WERI-Rb-1 (cell line): Measurements from ENCODE around the gene PLA2G4A.
"Not testable (repeated sequence)": the region's sequence is repeated elsewhere in the genome, so short reads cannot be mapped to it uniquely, and the experiment has no call there.

Experiments used
- DNase-seq: peaks from one replicate; pipeline ENCODE4 v3.0.0-alpha.2; 2020
- H3K27ac ChIP-seq: fragments of 250-450 bp; sonication (Bioruptor Pico); 2 replicates; pipeline ENCODE4 v1.5.1; 2020; ENCODE audit warnings: mild to moderate bottlenecking, moderate library complexity
- H3K27me3 ChIP-seq: fragments of 250-450 bp; sonication (Bioruptor Pico); 2 replicates; pipeline ENCODE4 v1.5.1; 2021; ENCODE audit warnings: mild to moderate bottlenecking, low read depth, moderate library complexity; ENCODE audit not compliant: insufficient read depth, severe bottlenecking
- H3K36me3 ChIP-seq: fragments of 250-450 bp; sonication (Bioruptor Pico); 2 replicates; pipeline ENCODE4 v1.5.1; 2020; ENCODE audit warnings: mild to moderate bottlenecking, moderate library complexity
- H3K4me3 ChIP-seq: 2 replicates; pipeline ENCODE4 v1.5.1; 2011; ENCODE audit warnings: low read depth, mild to moderate bottlenecking, control low read depth, low read length
- H3K9me3 ChIP-seq: fragments of 250-450 bp; sonication (Bioruptor Pico); 2 replicates; pipeline ENCODE4 v1.5.1; 2021; ENCODE audit warnings: mild to moderate bottlenecking, moderate library complexity; ENCODE audit not compliant: severe bottlenecking
- CTCF ChIP-seq: IDR thresholded peaks from 2 replicates; pipeline ENCODE4 v1.5.1; 2011; ENCODE audit warnings: low read depth, mild to moderate bottlenecking, control low read depth, inconsistent platforms, low read length

PLA2G4A gene

GRCh38 chr1:186915555-186915954, 86.8 kb downstream of the PLA2G4A start:
- H3K36me3 ChIP-seq = no peaks in the 10 kb centered on the region
- TF ChIP-seq CTCF = no peak
- DNase-seq = no peak
- no peaks in the 10 kb centered on the region for H3K27me3 ChIP-seq
- H3K27ac ChIP-seq = no peak overlapping the region
- no peak overlapping the region for H3K4me3 ChIP-seq
- no peaks in the 10 kb centered on the region for H3K9me3 ChIP-seq

GRCh38 chr1:186917106-186917786, 88.5 kb downstream of the PLA2G4A start:
- H3K27me3 ChIP-seq, H3K27ac ChIP-seq, DNase-seq, H3K4me3 ChIP-seq, H3K36me3 ChIP-seq, H3K9me3 ChIP-seq: not testable (repeated sequence)
- peak; percentile 14; the same call in 1 of the 2 replicates for TF ChIP-seq CTCF

GRCh38 chr1:186921386-186921785, 92.6 kb downstream of the PLA2G4A start:
- not testable (repeated sequence) for H3K27me3 ChIP-seq, DNase-seq, H3K36me3 ChIP-seq, H3K4me3 ChIP-seq, H3K9me3 ChIP-seq, H3K27ac ChIP-seq

GRCh38 chr1:186922814-186923213, 94.1 kb downstream of the PLA2G4A start:
- H3K27me3 ChIP-seq, H3K9me3 ChIP-seq, H3K4me3 ChIP-seq, H3K27ac ChIP-seq, DNase-seq, H3K36me3 ChIP-seq: not testable (repeated sequence)

GRCh38 chr1:186923486-186923885, 94.7 kb downstream of the PLA2G4A start:
- H3K27ac ChIP-seq = no peak overlapping the region
- no peaks in the 10 kb centered on the region for H3K27me3 ChIP-seq
- TF ChIP-seq CTCF = no peak
- DNase-seq = no peak
- no peak overlapping the region for H3K4me3 ChIP-seq
- H3K9me3 ChIP-seq = no peaks in the 10 kb centered on the region
- no peaks in the 10 kb centered on the region for H3K36me3 ChIP-seq

- DNase-seq = no peak
- Histone ChIP-seq H3K27me3 (no peaks in the 10 kb centered on the region), H3K36me3 (no peaks in the 10 kb centered on the region), H3K9me3 (no peaks in the 10 kb centered on the region), H3K27ac (no peak overlapping the region), H3K4me3 (no peak overlapping the region)
- TF ChIP-seq CTCF = no peak
Measured at GRCh38 chr1:186925881-186926669, 97.3 kb downstream of the PLA2G4A start.
